HPDE6-E6E7 (cell line): ENCODE data around the gene MAGI2.

ENCODE experiments used
- DNase-seq: peaks from one replicate; pipeline ENCODE4 v3.0.0; 2011; ENCODE audit warnings: missing footprints; ENCODE audit errors: extremely low spot score

The MAGI2 gene

DNA sequence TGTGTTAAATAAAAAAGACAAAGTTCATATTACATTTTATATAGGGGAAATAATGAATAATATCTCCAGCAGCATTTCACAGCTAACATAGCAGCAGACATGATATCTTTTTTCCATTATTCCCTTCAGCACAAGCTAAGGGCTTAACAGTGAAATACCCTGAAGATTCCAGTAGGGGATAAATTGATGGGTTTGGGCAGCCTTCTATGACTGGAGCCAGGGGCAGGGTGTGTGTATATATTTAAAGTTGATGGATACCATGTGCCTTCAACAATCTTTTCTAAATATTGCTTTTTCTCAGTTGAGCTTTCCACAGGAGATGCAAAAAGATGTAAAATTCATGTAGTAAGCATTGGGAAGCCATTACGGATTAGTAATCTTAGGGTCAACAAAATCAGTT lies 151.2 kb downstream of the MAGI2 start:
- DNase-seq = no peak

DNA sequence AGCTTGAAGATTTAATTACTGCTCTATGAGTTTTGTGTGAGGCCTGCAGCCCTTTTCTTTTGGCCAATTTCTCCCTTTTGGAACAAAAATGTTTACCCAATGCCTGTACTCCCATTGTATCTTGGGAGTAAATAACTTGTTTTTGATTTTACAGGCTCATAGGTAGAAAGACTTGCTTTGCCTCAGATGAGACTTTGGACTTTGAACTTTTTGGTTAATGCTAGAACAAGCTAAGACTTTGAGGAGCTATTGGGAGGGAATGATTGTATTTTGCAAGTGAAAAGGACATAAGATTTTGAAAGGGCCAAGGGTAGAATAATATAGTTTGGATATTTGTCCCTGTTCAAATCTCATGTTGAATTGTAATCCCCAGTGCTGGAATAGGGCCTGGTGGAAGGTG lies 152.0 kb downstream of the MAGI2 start:
- DNase-seq = no peak

DNA sequence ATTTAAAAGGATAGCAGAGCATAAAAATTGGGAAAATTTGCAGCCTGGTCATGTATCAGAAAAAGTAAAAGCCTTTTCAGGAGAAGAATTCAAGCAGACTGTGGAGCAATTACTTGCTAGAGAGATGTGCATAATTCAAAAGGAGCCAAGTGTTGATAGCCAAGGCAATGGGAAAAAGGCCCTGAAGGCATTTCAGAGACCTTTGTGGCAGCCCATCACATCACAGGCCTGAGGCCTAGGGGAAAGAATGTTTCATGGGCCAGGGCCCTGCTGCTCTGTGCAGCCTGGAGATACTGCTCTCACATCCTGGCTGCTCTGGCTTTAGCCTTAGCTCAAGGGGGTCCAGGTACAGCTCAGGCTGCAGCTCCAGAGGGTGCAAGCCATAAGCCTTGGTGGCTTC lies 152.9 kb downstream of the MAGI2 start:
- no peak for DNase-seq

DNA sequence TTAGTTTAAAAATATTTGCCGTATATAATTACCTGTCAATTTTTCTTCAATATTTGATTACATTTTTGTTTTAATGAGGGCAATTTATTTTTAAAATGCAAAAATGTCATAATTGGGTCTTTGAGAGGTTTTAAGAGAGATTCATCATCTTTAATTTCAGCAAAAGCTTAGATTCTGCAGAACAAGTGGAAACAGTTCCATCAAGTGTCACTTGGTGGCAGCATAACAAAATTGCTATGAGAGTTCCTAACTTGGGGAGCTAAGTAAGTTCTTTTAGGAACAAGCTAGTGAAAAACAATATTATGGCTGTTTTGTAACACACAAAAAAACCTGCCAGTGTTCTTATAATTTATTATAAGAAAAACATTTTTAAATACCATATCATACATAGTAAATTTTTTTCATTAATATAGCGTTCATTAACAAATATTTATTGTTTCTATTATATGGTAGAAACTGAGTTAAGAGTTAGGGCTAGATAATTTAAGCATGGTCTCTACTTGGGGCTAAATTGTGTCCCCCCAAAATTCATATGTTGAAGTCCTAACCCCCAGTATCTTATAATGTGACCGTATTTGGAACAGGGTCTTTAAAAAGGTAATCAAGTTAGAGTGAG lies 155.2 kb downstream of the MAGI2 start:
- no peak for DNase-seq

DNA sequence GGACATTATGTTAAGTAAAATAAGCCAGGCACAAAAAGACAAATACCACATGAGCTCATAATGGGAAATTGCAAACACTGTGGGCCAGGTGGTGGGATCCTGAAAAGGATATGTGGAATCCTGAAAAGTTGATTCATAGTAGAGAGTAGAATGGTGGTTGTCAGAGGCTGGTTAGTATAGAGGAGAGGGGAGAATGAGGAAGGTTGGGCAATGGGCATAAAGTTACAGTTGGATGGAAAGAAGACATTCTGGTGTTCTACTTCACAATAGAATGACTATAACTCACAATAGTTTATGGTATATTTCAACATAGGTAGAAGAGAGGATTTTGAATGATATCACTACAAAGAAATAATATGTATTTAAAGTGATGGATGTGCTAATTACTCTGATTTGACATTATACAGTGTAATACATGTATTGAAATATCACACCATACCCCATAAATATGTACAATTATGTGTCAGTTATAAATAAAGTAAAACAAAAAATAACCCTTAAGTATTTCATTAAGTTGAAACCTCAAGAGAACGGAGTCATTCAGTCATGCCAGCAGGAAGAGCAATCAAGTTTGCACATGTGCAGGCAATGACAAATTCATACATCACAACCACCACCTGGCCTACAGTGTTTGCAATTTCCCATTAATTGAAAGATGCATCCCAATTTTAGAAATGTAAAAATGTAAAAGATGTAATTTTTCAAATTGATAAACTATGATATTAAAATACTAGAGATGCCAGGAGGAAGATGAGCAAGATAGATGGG lies 156.7 kb downstream of the MAGI2 start:
- peak; percentile 29 for DNase-seq

DNA sequence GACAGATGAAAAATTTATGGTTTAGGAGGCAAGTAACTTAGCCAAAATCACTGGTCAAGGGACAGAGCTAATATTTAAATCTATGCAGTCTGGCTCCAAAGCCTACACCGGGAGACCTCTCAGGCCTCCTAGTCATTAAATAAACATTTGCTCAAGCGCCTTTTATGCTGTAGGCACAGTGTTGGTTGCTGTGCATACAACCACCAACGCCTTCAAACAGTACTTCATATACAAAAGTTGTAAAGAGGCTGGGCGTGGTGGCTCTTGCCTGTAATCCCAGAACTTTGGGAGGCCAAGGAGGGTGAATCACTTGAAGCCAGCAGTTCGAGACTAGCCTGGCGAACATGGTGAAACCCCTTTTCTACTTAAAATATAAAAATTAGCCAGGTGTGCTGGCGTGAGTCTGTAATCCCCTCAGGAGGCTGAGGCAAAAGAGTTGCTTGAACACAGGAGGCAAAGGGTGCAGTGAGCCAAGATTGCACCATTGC lies 159.8 kb downstream of the MAGI2 start:
- DNase-seq = no peak

DNA sequence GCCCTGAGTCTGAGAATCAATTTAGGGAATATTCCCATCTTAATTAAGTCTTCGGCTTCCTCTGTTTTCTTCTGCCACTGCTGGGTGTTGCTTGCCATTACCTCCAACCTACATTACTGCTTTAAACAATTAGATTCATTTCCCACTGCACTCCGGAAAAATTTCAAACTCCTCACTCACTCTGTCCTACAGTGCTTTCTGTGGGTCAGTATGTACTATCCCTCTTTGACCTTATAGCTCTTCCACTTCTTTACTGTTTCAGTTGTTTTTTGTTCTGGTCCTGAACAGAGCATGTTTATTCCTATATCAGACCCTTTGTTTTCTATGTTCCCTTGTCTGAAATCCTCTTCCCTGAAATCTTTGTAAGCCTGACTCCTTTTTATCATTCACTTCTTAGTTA lies 160.6 kb downstream of the MAGI2 start:
- DNase-seq = no peak

DNA sequence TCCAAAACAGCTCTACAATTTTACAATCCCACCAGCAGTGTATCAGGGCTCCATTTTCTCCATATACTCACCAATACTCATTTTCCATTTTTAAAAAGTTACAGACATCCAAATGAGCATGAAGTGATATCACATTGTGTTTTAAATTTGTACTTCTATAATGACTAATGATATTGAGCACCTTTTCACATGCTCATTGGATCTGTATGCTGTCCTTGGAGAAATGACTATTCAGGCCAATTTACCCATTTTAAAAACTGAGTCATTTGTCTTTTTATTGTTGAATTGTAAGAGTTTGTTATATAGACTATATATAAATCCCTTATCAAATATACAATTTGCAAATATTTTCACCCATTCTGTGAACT lies 162.0 kb downstream of the MAGI2 start:
- DNase-seq = no peak

DNA sequence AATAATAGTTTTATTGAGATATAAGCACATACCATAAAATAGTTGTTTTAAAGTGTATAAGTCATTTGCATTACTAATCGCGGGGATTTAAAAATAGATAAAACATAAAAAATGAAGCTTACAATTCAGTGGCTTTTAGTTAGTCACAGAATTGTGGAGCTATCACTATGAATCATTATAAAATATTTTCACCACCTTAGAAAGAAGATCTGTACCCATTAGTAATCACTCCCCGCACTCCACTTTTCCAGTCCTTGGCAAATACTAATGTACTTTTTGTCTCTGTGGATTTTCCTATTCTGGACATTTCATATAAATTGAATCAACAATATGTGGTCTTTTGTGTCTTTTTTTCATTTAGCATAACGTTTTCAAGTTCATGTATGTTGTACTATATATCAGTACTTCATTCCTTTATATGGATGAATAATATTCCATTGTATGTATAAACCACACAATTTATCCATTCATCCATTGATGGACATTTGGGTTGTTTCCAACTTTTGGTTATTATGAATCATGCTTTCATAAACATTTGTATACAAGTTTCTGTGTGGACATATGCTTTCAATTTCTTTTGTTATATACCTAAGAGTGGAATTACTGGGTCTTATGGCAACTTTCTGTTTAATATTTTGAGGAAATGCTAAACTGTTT lies 162.5 kb downstream of the MAGI2 start:
- DNase-seq = no peak

DNA sequence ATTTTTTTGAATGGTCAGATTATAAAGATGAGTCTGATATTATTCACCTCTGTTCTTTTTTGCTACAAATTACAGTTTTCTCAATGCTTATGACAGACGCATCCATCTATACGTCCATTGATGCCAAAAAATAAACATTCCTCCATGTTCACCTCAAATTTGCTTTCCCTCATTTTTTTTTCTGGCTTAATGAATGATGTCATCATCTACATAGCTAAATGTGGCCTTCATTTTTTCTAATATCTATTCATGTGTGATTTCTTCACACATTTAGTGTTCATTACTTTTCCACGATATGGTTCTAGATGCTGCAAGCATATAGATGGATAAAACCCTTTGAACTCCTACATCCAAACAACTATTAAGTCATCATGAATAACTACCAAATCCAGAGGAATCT lies 163.1 kb downstream of the MAGI2 start:
- no peak for DNase-seq

DNA sequence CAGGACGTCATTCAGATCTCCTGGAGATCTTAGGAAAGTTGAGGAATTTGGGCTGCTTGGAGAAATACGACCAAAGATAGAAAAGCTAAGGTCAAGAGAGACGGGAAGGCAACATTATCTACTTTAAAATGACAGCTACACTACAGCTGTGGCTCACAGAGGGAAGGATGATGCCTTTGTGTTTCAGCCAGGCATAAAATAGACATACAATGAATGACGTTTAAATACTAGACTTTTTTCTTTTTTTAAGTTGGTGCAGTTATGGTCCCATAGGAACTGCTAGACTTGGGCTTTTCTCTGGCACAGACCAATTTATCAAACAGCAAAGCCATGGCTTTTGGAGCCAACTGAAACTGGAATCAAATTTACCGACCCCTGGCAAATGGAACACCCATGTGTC lies 164.8 kb downstream of the MAGI2 start:
- DNase-seq = no peak

DNA sequence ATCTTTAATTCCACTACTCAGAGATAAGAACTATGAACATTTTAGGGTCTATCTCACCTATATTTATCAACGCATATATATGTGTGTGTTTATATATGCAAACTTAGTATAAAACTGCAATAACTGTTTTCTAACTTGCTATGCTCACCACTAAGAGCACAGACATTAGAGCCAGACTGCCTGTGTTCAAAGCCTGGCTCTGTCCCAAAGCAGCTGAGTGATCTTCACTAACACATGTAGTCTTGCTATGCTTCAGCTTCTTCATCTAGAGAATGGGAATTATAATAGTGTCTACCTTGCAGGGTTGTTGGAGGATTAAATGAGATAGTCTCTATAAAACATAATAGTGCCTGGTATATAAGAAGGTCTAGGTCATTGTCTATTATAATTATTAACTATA lies 165.5 kb downstream of the MAGI2 start:
- DNase-seq = no peak

DNA sequence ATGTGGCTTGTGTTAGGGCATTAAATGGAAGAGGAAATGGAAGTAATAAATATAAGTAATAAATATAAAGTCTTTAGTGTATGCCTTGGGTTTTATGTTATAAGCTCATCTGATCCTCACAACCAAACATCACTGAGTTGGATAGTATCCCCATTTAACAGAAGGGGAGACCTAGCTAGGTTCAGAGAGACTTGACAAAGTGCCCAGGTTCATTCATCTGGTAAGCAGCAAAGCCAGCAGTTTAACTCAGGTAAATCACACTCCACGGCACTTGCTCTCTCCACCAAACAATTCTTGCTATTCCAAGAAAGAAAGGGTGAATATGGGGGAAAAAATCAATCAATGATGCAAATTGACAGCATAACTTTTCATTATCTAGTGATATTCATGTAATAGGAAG lies 167.3 kb downstream of the MAGI2 start:
- no peak for DNase-seq

DNA sequence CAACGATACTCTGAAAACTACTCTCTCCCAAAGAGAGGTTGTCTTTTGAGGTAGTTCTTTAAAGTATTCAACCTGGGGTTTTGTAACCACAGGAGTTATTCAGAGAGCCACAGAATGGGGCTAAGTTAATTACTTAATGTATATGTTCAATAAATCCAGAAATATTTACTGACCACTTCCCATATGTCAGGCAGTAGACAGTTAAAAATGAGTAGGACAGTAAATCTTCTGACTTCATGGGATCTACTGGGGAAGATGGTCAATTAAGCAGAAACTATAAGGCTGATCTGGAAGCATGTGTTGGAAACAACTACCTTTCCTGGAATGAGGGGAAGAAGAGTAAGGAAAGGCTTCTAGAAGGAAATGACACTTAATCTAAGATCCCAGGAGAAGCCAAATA lies 167.7 kb downstream of the MAGI2 start:
- DNase-seq = no peak

DNA sequence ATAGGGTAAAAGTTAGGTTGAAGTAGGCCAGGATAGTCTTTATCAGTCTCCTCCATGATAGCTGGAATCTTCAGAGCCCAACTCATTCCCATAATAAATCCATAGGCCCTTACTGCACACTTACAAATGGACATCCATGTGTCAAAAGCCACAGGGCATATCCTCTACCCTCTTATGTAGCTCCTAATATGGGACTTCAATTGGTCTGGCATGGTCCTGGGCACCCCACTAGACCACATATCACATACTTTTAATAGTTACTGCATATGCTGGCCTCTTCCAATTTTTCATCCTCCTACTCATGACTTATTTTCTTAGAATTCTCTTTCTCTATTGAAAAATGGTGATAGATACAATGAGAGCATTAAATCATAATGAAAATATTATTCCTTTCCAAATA lies 169.3 kb downstream of the MAGI2 start:
- DNase-seq = no peak

DNA sequence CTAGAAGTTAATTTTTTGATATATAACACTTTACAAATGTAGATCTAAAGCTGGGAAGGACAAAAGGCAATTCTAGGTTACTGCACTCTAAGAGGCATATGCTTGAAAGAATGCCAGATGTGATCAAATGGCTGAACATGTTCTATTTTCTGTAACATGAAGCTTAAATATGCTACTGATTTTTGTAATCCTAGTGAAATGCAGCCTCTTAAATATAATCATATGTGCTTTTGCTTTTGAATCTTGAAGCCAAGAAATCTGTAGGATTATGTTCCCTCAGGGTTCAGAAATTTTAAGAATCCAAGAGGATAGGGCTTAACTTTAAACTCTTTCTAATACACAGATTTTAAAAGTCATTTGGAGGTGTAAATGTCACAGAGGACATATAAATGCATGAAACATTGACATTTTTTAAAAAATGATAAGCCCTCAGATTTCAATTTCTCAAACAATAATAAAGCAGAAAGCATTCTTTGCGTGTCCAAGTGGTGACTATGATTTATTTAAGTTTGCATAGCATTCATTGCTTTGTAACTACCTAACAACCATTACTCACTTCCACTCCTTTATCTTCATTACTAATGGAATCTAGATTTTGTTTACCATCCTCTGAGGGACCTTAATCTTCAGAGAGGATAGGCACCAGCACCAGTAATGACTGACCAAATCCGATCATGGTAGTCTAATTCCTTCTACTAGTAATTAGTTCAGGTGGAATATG lies 170.4 kb downstream of the MAGI2 start:
- DNase-seq = peak; percentile 12

DNA sequence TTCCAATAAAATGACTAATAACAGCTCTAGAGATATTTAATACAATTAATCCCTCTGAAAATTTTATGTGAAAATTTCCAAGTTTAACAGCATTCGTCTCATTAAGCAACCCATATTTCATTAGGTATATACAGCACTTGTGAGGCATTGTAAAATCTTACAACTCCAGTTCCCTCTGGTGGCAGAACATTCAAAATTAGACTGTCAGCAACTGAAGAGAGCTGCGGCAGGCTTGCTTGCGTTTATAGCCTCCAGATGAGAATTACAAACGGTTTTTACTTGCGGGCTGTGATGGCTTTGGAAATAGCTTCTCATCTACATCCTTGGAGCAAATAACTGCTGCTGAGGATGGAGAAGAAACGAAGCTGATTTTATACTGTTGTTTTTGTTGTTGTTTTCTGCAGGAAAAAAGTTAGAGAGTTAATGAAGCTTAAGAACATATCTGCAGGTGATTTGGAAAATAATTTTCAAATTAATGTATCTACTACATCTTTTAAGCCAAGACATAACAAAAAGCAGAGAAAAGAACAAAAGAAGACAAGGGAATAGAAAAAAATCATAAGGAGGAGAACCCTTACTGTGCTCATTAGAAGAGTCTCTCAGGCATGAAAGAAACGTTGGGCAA lies 171.3 kb downstream of the MAGI2 start:
- peak; percentile 20 for DNase-seq

DNA sequence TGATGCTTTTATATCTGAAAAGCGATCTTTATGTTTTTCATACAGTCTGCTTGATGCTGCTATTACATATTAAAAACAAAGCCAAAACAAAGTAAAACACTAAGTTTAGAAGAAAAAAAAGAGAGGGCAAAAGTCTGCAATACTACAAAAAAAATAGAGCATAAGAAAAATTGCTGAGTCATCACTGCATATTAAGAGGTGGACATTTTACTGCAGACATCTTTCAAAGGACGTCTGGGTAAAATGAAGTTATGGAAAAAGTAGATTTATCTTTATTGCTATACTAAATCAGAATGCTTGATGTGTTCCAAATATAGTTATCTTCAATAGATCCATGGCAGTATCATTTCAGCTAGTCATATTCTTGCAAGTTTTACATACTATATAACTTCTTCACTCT lies 172.0 kb downstream of the MAGI2 start:
- DNase-seq = no peak

DNA sequence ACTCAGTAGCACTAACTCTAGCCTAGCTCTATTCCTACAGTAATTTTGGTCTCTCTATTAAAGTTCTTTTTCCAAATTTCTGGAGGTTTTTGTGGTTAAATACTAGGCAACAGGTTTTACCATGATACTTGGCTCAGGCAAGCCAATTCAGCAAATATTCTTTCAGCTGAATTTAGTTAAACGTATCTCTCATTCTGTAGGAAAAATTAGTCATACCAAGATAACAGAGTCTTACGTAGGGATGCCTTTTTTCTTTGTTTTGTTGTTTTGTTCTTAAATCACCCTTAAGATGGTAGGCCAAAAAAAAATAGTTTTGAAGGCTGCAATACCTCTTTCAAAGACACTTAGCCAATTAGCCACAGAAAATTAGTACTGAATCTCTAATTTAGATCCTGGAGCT lies 180.5 kb downstream of the MAGI2 start:
- no peak for DNase-seq

DNA sequence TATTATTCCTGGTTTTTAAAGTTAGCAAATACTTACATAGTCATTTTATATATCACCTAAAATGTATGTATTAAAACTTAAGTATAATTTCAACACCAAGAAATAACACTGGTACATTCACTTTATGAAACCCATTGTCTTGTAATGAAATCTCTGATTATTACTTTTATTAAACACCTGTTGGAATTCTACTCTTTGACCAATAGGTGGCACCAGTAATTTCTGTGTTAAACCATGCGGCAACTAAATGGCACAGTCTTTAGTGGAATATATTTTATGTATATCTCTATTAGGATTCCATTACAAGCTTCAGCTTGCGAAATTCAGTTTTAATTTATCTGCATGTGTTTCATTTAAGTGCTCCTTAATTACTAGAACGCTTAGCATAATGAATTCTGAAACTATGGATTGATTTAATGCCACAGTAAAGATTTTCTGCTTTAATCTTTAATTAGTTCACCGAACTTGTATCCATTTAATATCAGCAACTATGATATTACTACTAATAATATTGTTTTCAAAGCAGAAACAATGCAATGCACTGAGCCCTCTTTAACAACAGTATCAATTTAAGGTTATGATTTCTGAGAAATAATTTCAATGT lies 181.3 kb downstream of the MAGI2 start:
- DNase-seq = peak; percentile 12

DNA sequence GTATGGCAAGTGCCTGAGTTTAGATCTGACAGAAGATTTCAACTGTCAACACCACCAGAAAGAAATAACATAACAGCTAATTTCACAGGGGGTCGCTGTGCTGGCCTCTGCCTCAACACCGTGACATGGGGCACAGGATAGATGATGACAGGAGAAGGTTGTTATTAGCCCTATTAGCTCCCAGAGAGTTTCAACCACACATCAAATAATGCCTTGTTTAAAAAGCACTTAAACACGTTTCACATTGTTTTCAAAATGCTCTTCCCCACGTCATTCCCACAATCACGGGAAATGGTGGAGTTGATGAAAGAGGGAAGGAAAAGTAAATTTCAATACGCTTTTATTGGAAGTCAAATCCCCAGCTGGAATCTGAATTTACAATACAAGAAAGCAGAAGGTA lies 184.7 kb downstream of the MAGI2 start:
- no peak for DNase-seq

DNA sequence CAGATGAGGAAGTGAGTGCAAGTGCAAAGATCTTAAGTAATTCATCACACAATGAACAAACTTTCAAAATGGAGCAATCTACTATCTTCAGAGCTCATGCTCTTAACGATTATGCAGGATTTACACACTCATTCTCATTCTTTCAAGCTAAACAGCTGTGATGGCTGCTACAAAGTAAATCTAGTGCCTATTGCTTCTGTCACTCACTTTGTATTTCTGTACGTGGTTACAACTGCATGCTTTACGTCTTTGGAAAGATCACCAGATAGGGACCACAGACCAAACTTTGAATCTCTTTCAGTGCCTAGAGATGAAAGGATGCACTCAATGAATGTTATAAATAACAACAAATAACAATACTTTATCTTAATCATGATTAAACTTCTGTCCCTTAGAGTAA lies 194.6 kb downstream of the MAGI2 start:
- DNase-seq = no peak
